HTR-8/SVneo (cell line): ENCODE measurements around the gene ELN.
A peak's percentile ranks its signal among the peaks of the same experiment; 100 is the strongest.
"Not testable (repeated sequence)": the region's sequence is repeated elsewhere in the genome, so short reads cannot be mapped to it uniquely, and the experiment has no call there.

Experiments used
- DNase-seq: peaks from one replicate; pipeline ENCODE4 v3.0.0; 2011; ENCODE audit warnings: low spot score, mixed read lengths; ENCODE audit not compliant: insufficient read length
- FAIRE-seq: peaks from 2 replicates; lab custom pipeline; 2011; peaks lifted over from hg19 to GRCh38; lab: Jason Lieb, UNC

Gene ELN

GRCh38 chr7:74038194-74038961 is 10.4 kb downstream of the ELN start:
- no peak for DNase-seq
- FAIRE-seq = no peak

- no peak for DNase-seq
- FAIRE-seq = no peak
Observed at GRCh38 chr7:74039337-74039736, 11.4 kb downstream of the ELN start.

GRCh38 chr7:74040101-74040790 is 12.3 kb downstream of the ELN start:
- FAIRE-seq (no peak), DNase-seq (no peak)

GRCh38 chr7:74040791-74041520 is 13.0 kb downstream of the ELN start:
- no peak for FAIRE-seq
- no peak for DNase-seq

GRCh38 chr7:74042746-74043522 is 15.0 kb downstream of the ELN start:
- no peak for FAIRE-seq
- DNase-seq = no peak

GRCh38 chr7:74043523-74043951 is 15.6 kb downstream of the ELN start:
- no peak for FAIRE-seq

GRCh38 chr7:74044366-74045350 is 16.7 kb downstream of the ELN start:
- no peak for FAIRE-seq
- no peak for DNase-seq

More at GRCh38 chr7:74043523-74043951, 15.6 kb downstream of the ELN start:
- DNase-seq = no peak

- DNase-seq, FAIRE-seq: not testable (repeated sequence)
Observed at GRCh38 chr7:74046581-74046980, 18.6 kb downstream of the ELN start.

- DNase-seq = no peak
- FAIRE-seq = no peak
Observed at GRCh38 chr7:74047804-74048380, 19.9 kb downstream of the ELN start.

GRCh38 chr7:74048999-74049599 is 21.1 kb downstream of the ELN start:
- FAIRE-seq (no peak), DNase-seq (no peak)

- no peak for DNase-seq
- FAIRE-seq = no peak
Observed at GRCh38 chr7:74049997-74050798, 22.2 kb downstream of the ELN start.

GRCh38 chr7:74051193-74051592 is 23.2 kb downstream of the ELN start:
- DNase-seq (no peak), FAIRE-seq (no peak)

- FAIRE-seq (no peak), DNase-seq (peak; percentile 45)
Observed at GRCh38 chr7:74051629-74052410, 23.8 kb downstream of the ELN start.

- FAIRE-seq = no peak
- no peak for DNase-seq
Observed at GRCh38 chr7:74052628-74053027, 24.7 kb downstream of the ELN start.

- no peak for FAIRE-seq
- no peak for DNase-seq
Observed at GRCh38 chr7:74053589-74054186, 25.7 kb downstream of the ELN start.
